GM18520 (cell line): ENCODE data around the gene GIPC3.
A peak's percentile ranks its signal among the peaks of the same experiment; 100 is the strongest.
"Not testable (repeated sequence)": the region's sequence is repeated elsewhere in the genome, so short reads cannot be mapped to it uniquely, and the experiment has no call there.

Experiments used
- ATAC-seq: cut with Tn5 transposase; IDR thresholded peaks from one replicate; pipeline ENCODE4 v1.9.1; 2021; ENCODE audit not compliant: unreplicated experiment

The GIPC3 gene

GRCh38 chr19:3550947-3551791 is 34.1 kb upstream of the GIPC3 start:
- ATAC-seq = no peak

DNA sequence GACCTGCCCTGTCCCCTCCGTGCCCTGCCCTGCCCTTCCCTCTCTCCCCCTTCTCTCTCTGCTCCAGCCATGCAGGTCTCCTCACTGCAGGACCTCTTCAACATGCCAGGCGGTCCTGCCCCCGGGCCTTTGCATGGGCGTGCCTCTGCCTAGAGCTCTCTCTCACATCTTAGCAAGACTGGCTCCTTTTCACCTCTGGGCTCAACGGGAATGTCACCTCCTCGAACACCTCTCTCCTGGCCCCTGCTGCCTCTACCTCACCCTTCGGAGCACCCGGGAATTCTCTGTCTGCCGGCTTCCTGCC is 33.5 kb upstream of the GIPC3 start:
- no peak for ATAC-seq

- no peak for ATAC-seq
Measured at GRCh38 chr19:3554254-3555083, 30.8 kb upstream of the GIPC3 start.

GRCh38 chr19:3555653-3556422 is 29.4 kb upstream of the GIPC3 start:
- ATAC-seq = no peak

- no peak for ATAC-seq
Measured at GRCh38 chr19:3556423-3556977, 28.8 kb upstream of the GIPC3 start.

DNA sequence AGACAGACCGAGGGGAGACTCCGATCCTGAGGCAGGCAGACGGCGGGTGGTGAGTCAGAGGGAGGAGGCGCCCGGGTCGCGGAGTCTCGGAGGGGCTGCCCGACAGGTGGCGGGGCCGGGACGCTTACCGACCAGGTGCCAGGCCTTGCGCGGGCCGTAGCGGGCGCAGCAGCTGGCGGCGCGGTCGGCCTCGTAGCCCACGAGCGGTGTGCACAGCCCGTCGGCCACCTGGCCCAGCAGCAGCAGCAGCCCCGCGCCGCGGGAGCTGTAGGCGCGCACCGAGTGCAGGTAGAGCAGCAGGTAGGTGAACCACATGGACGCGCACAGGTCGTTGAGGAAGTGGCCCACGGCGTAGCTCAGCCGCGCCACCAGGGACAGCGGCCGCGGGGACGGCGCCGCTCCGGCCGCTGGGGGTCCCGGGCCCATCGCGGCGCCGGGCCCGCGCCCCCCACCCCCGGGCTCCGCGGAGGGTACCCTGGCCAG is 28.3 kb upstream of the GIPC3 start:
- ATAC-seq = peak; percentile 20

DNA sequence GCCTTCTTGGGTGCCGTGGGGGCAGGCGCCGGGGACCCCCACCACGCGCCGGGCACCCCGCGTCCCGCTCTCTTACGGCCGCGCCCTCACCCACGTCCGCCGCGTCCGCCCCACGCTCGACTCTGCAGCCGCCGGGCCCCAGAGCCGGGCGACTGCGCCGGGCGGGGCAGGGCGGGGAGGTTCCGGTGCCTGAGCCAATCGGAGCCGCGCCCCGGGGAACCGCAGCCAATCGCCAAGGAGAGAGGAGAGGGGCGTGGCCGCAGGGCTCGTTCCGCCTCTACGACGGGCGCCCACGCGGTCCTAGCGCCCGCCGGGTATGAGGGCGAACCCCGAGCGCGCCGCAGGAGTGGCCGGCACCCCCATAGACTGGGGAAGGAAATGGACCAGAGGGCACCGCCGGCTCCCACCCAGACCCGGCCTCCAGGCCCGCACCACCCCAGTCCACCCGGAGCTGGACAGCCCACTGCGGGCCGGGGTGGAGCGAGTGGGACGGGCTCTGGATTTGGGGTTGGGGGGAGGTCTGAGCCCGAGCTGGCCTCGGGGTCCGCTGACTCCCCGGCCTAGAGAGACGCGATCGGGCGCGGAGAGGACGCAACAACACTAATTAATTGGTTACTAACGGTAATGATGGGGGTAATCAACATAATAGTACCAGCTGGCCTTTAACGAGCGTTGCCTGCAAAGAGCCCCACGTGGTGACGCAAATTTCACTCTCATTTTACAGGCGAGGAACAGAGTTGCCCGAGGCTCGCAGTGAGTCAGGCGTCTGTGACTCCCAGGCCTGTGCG is 27.6 kb upstream of the GIPC3 start, which contains the start of gene MFSD12:
Gene MFSD12 (minus strand): TSS at position 126 of the 788 bp plus-strand sequence. CDS start 183 bp downstream, outside the sequence.
- peak; percentile 84 for ATAC-seq

DNA sequence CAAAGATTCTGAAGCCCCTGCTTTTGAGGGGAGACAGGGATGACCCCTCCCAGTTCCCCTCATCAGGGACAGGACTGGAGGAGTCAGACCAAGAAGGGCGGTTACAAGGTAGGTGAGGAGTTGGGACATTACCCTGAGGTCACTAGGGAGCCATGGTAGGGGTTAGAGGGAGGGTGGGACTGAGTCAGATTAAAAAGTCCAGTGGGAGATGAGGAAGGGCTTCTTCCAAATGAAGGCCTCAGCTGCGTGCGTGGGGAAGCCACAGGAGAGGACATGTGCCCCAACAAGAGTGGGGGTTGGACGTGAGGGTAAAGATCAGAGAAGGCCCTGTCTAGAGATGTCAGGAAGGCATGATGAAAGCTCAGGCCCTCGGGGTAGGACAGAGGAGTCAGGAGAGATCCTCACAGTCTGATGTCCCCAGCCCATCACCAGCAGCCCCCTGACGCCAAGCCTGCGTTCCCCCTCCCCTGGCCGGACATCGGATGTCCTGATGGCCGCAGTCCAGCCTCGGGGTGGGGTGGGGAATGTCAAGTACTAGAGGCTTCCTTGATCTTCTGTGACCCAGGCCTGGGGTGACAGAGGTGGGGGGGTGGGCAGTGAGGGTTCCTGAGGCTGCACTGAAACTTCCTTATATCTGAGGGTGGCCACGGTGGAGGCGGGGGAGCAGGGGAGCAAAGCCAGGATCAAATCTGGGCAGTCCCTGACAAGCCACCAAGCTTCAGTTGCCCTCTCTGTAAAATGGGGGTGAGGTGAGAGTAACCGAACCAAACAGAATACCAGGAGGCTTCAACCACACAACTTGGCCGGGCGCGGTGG is 21.4 kb upstream of the GIPC3 start:
- ATAC-seq = no peak

- no peak for ATAC-seq
Measured at GRCh38 chr19:3565139-3565538, 20.1 kb upstream of the GIPC3 start.

GRCh38 chr19:3570042-3570441 is 15.2 kb upstream of the GIPC3 start:
- not testable (repeated sequence) for ATAC-seq

- no peak for ATAC-seq
Measured at GRCh38 chr19:3570606-3571011, 14.7 kb upstream of the GIPC3 start.

- peak; percentile 96 for ATAC-seq
Measured at GRCh38 chr19:3572132-3572854, 13.0 kb upstream of the GIPC3 start.

DNA sequence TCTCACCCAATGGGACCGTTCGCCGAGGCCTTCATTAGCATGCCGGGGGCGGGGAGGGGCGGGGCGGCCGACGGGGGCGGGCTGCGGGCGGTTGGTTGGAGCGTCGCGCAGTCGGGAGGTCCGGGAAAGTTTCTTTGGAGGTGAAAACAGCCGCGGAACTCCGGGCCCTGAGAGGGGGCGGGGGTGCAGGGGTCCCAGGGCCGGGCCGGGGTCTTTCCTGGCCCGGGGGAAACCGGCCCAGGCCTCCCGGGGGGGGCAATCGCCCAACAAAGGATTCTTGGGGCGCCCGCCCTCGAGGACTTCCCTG is 12.5 kb upstream of the GIPC3 start, which contains the start of gene HMG20B:
Gene HMG20B (plus strand): TSS at position 90 of the 307 bp plus-strand sequence. CDS start 366 bp downstream, outside the sequence.
- ATAC-seq = no peak

DNA sequence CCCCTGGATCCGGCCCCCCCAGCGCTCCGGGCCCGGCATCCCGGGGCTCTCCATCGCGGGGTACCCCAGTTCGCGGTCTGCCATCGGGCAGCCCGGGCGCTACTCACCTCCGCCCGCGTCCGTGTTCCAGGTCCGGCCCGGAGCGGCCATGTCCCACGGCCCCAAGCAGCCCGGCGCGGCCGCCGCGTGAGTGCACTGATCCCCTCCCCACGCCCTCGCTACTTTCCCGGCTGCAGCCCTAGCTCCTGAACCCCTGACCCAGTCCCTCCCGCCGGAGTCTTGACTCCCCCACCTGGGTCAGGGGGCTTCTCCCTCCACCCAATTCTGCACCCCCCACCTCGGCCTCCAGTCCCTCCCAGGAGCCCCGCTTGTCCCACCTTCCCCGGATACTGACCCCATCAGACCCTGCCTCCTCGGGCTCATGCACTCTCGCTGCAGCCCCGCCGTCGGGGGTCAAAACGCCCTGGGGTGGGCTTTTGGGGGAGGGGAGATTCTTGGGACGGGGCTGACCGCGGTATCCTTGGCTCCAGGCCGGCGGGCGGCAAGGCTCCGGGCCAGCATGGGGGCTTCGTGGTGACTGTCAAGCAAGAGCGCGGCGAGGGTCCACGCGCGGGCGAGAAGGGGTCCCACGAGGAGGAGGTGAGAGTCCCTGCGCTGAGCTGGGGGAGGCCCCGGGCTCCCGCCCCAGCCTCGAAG is 12.0 kb upstream of the GIPC3 start:
- no peak for ATAC-seq

DNA sequence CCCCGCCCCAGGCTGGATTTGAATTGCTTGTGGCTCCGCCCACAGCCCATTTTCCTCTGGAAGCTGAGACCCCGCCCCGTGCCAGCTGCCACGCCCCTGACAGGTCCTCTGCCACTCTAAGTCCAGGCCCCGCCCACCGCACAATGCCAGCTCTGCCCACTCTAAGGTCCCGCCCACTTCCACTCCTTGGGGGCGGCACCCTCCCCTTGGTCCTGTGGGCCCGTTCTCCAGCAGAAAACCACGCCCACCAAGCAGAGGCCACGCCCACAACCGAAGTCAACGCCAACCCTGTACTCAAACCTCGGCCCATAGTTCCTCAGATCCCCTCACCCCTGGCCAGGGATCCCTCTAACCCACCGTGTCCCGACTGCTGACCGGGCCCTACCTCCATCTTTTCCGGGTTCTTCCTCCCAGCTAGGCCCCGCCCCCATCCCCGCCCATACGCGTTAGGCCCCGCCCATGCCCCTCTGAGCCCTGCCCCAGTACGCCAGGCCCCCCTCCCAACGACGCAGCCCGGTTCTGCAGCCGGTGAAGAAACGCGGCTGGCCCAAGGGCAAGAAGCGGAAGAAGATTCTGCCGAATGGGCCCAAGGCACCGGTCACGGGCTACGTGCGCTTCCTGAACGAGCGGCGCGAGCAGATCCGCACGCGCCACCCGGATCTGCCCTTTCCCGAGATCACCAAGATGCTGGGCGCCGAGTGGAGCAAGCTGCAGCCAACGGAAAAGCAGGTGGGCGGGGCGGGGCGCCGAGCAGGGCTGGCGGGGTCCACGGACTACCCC is 11.2 kb upstream of the GIPC3 start:
- no peak for ATAC-seq

- ATAC-seq = no peak
Measured at GRCh38 chr19:3575260-3575741, 10.0 kb upstream of the GIPC3 start.
